ENCODE results near the gene TRIO.

- TF ChIP-seq CREB1 (CRISPR knock-in tag; IDR thresholded peaks at IDR 0.05) = no peak
- TF ChIP-seq, protein P1, sequence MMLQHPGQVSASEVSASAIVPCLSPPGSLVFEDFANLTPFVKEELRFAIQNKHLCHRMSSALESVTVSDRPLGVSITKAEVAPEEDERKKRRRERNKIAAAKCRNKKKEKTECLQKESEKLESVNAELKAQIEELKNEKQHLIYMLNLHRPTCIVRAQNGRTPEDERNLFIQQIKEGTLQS (CRISPR knock-in tag; conservative IDR thresholded peaks at IDR 0.05) = no peak
- TF ChIP-seq CTCF (IDR thresholded peaks at IDR 0.05) = no peak
- TF ChIP-seq, protein P2, sequence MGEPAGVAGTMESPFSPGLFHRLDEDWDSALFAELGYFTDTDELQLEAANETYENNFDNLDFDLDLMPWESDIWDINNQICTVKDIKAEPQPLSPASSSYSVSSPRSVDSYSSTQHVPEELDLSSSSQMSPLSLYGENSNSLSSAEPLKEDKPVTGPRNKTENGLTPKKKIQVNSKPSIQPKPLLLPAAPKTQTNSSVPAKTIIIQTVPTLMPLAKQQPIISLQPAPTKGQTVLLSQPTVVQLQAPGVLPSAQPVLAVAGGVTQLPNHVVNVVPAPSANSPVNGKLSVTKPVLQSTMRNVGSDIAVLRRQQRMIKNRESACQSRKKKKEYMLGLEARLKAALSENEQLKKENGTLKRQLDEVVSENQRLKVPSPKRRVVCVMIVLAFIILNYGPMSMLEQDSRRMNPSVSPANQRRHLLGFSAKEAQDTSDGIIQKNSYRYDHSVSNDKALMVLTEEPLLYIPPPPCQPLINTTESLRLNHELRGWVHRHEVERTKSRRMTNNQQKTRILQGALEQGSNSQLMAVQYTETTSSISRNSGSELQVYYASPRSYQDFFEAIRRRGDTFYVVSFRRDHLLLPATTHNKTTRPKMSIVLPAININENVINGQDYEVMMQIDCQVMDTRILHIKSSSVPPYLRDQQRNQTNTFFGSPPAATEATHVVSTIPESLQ (CRISPR knock-in tag; IDR thresholded peaks at IDR 0.05) = no peak
- no peak for TF ChIP-seq ELF4 (CRISPR knock-in tag; IDR thresholded peaks at IDR 0.05; ENCODE audit: low read depth)
- TF ChIP-seq, protein P3, sequence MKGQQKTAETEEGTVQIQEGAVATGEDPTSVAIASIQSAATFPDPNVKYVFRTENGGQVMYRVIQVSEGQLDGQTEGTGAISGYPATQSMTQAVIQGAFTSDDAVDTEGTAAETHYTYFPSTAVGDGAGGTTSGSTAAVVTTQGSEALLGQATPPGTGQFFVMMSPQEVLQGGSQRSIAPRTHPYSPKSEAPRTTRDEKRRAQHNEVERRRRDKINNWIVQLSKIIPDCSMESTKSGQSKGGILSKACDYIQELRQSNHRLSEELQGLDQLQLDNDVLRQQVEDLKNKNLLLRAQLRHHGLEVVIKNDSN (CRISPR knock-in tag; IDR thresholded peaks at IDR 0.05) = no peak
- TF ChIP-seq RORB (CRISPR knock-in tag; IDR thresholded peaks at IDR 0.05) = no peak
- TF ChIP-seq, protein P4, sequence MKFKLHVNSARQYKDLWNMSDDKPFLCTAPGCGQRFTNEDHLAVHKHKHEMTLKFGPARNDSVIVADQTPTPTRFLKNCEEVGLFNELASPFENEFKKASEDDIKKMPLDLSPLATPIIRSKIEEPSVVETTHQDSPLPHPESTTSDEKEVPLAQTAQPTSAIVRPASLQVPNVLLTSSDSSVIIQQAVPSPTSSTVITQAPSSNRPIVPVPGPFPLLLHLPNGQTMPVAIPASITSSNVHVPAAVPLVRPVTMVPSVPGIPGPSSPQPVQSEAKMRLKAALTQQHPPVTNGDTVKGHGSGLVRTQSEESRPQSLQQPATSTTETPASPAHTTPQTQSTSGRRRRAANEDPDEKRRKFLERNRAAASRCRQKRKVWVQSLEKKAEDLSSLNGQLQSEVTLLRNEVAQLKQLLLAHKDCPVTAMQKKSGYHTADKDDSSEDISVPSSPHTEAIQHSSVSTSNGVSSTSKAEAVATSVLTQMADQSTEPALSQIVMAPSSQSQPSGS (CRISPR knock-in tag; IDR thresholded peaks at IDR 0.05; ENCODE audit: borderline replicate concordance, low read depth) = no peak
- TF ChIP-seq IRF2 (CRISPR knock-in tag; IDR thresholded peaks at IDR 0.05; ENCODE audit: borderline replicate concordance, low read depth) = no peak
- TF ChIP-seq FOXJ3 (CRISPR knock-in tag; IDR thresholded peaks at IDR 0.05; ENCODE audit: borderline replicate concordance) = no peak
Measured at GRCh38 chr5:14472986-14473567, 329.9 kb downstream of the TRIO start.
